HG03378 (cell line): ENCODE measurements around the gene PGAP2.
A peak's percentile ranks its signal among the peaks of the same experiment; 100 is the strongest.
"Not testable (repeated sequence)": the region's sequence is repeated elsewhere in the genome, so short reads cannot be mapped to it uniquely, and the experiment has no call there.

Experiments
- ATAC-seq: cut with Tn5 transposase; IDR thresholded peaks from one replicate; pipeline ENCODE4 v1.9.1; 2021; ENCODE audit warnings: mild to moderate bottlenecking, moderate library complexity; ENCODE audit not compliant: unreplicated experiment

The PGAP2 gene

GRCh38 chr11:3803726-3804495 is 4.4 kb upstream of the PGAP2 start:
- no peak for ATAC-seq

- ATAC-seq = peak; percentile 79
Measured at GRCh38 chr11:3808861-3809623, 682 bp downstream of the PGAP2 start.

- ATAC-seq = no peak
Measured at GRCh38 chr11:3809624-3809928, 1.2 kb downstream of the PGAP2 start.

GRCh38 chr11:3810446-3810845 is 2.1 kb downstream of the PGAP2 start:
- ATAC-seq = no peak

- no peak for ATAC-seq
Measured at GRCh38 chr11:3810951-3811350, 2.6 kb downstream of the PGAP2 start.

GRCh38 chr11:3814832-3815231 is 6.5 kb downstream of the PGAP2 start:
- not testable (repeated sequence) for ATAC-seq

GRCh38 chr11:3815845-3816244 is 7.5 kb downstream of the PGAP2 start:
- no peak for ATAC-seq

GRCh38 chr11:3816673-3817072 is 8.3 kb downstream of the PGAP2 start:
- no peak for ATAC-seq

GRCh38 chr11:3817181-3817800 is 8.9 kb downstream of the PGAP2 start:
- no peak for ATAC-seq

- ATAC-seq = no peak
Measured at GRCh38 chr11:3820971-3821370, 12.6 kb downstream of the PGAP2 start.

GRCh38 chr11:3822312-3822711 is 14.0 kb downstream of the PGAP2 start:
- no peak for ATAC-seq

GRCh38 chr11:3823303-3823702 is 14.9 kb downstream of the PGAP2 start:
- no peak for ATAC-seq

GRCh38 chr11:3823762-3824506 is 15.6 kb downstream of the PGAP2 start:
- no peak for ATAC-seq

- peak; percentile 68 for ATAC-seq
Measured at GRCh38 chr11:3824714-3825472, 16.5 kb downstream of the PGAP2 start.

GRCh38 chr11:3825473-3826154 is 17.3 kb downstream of the PGAP2 start:
- ATAC-seq = no peak

GRCh38 chr11:3826721-3827120 is 18.4 kb downstream of the PGAP2 start:
- ATAC-seq = no peak

GRCh38 chr11:3827434-3828186 is 19.2 kb downstream of the PGAP2 start:
- ATAC-seq = no peak

GRCh38 chr11:3830088-3830487 is 21.7 kb downstream of the PGAP2 start:
- no peak for ATAC-seq

GRCh38 chr11:3830730-3831129 is 22.4 kb downstream of the PGAP2 start:
- ATAC-seq = no peak
